CD1c-positive myeloid dendritic cell (primary cell): ENCODE data around the gene DIPK1B.
"Not testable (repeated sequence)": the region's sequence is repeated elsewhere in the genome, so short reads cannot be mapped to it uniquely, and the experiment has no call there.

Source experiments
- DNase-seq: peaks from one replicate; pipeline ENCODE4 v3.0.0-alpha.2; 2016; ENCODE audit errors: extremely low spot score

Gene DIPK1B

GRCh38 chr9:136754059-136754572 lies 41.7 kb downstream of the DIPK1B start:
- no peak for DNase-seq

DNA sequence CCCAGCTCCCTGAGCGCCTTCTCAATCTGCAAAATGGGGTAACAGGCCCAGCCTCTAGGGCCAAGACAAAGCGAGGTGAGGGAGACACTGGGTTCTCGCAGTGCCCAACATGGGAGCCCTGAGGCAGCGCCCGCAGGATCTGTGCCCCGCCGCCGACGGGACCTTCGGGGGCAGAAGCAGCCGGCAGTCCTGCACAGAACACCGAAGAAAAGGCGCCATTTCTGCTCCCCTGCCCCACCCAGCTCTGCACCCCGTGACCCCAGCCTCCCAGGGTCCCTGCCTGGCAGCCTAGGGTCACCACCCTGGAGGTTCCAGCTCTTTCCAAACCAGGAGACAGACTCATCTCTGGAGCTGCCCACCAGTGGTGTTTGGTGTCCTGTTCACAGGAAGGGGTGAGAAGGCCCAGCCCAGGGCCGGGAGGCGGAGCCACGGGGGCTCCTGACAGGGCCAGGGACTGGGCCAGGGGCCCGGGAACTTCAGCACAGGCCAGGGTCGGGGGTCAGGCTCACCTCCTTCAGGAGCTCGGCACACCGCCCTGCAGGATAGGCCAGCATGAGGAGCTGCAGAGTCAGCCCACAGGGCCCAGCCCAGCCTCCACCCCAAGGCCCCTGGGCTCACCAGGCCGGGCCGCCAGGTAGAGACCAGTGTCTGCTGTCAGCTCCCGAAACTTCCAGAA lies 42.4 kb downstream of the DIPK1B start:
- no peak for DNase-seq

GRCh38 chr9:136755302-136756133 lies 43.1 kb downstream of the DIPK1B start:
- not testable (repeated sequence) for DNase-seq

GRCh38 chr9:136756134-136756438 lies 43.7 kb downstream of the DIPK1B start:
- DNase-seq = no peak

GRCh38 chr9:136756836-136757235 lies 44.5 kb downstream of the DIPK1B start:
- no peak for DNase-seq

- DNase-seq = no peak
These were observed 45.0 kb downstream of the DIPK1B start for GRCh38 chr9:136757328-136757727.

DNA sequence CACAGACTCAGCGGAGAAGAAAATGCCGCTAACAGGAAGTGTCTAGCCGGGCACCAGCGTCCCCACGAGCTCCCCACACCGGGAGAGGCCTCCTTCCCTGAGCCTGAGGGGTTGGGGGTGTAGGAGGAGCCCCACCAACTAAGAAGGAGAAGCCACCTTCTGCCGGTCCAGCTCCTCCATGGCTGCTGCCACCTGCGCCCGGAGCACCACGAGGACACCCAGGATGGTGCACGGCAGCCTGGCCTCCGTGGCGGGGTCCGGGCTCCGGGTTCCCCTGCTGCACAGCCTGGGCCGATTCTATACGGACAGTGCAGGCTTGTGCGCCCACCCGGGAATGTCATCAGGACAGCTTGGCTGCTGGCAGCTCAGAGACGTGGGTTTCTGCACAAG lies 45.4 kb downstream of the DIPK1B start:
- no peak for DNase-seq

DNA sequence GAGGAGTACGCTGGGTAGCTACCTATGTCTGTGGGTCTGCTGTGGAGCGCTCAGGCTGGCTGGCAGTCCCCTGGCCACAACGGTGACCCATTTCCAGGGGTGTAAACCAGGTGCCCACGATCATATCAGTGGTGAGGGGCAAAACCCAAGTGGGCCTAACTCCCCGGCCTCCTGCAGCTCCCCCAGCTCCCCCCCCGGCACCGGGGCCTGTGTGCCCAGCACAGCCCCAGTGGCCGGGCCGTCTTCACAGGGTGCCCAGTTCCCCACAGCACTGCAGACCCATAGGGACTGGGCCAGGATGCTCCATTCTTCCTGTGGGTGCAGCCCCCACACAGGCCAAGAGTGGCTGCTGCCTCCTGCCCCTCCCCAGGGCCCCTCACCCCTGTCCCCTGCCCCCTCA lies 46.6 kb downstream of the DIPK1B start:
- DNase-seq = no peak

DNA sequence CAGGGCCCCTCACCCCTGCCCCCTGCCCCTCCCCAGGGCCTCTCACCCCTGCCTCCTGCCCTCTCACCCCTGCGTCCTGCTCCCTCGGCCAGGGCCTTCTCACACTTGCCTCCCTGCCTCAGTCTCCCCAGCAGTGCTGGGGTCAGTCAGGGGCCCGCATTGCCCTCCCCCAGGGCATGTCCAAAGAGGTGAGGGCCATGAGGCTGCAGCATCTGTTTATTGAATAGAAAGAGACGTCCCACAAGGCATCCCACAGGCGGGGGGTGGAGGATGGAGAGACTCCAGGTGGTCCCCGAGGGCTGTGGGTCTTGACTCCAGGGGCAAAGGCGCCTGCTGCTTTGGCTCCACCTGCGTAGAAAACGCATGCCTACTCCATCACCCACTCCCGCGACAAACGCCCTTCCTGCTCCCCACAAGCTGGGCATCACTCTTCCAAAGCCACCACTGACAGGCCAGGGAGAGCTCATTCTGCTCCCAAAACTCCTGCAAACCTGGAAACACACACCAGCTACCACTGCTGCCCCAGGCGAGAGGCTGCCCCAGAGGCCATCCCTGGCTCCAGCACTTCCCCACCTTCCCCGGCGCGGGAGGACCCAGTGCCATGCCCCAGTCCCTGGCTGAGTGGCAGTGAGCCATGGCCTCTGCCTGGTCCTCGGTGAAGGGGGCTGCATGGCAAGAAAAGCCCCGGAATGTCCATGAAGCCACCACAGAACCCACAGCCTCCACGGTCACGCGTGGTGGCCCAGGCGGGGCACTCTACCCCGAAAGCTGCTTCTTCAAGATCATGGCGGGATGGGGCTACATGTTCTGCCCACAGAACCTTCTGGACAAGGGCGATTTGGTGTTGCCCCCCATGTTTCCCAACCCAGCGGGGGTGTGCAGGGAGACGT lies 47.3 kb downstream of the DIPK1B start:
- DNase-seq = no peak

GRCh38 chr9:136760424-136760823 lies 48.1 kb downstream of the DIPK1B start:
- no peak for DNase-seq

DNA sequence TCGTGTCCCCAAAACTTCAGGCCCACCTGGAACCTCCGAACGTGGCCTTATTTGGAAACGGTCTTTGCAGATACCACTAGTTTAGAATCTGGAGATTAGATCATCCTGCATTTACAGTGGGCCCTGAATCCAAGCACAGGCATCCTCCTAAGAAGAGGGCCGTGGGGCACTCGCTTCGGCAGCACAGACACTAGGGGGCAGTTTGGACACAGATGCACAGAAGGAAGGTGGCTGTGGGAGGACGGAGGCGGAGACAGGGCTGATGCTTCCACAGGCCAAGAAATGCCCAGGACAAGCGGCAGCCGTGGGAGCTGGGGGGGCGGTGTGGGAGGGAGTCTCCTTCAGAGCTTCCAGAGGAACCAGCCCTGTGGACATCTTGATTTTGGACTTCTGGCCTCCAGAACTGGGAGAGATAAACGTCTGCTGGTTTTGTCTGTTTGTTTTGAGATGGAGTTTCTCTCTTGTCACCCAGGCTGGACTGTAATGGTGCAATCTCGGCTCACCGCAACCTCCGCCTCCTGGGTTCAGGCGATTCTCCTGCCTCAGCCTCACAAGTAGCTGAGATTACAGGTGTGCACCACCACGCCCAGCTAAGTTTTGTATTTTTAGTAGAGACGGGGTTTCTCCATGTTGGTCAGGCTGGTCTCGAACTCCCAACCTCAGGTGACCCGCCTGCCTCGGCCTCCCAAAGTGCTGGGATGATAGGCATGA lies 48.6 kb downstream of the DIPK1B start:
- DNase-seq = peak; percentile 42

- no peak for DNase-seq
These were observed 49.2 kb downstream of the DIPK1B start for GRCh38 chr9:136761545-136761981.

- DNase-seq = no peak
These were observed 49.9 kb downstream of the DIPK1B start for GRCh38 chr9:136762221-136762691.

DNA sequence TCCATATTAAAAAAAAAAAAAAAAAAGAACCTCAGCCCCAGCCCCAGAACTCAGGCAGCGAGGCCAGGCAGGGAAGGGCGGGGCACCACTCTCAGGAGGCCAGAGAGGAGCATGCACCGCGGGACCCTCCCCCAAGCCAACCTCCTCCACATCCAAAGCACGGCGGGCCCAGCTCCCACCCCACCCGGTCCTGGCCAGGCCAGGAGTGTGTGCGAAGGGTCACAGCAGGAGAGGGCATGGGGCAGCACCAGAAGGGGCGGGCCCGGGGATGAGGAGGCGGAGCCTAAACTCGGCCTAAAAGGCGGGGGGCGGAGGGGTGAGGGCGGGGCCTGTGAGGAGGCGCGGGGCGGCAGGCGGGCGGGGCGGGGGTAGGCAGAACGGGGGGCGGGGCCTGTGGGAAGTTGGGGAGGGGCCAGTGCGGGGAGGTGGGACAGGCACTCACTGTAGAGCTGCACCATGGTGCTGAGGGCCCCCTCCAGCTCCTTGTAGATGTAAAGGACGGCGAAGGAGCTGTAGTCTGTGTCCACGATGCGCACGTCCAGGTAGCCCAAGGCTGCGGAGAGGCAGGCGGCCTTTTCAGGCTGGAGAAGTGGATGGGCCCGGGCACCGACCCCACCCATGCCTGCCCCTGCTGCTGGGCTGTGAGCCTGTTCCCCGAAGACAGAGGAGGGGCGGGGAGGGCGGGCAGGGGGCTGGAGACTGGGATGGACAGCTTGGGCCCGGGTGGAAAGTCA lies 50.7 kb downstream of the DIPK1B start:
- DNase-seq = peak; percentile 11

- no peak for DNase-seq
These were observed 51.3 kb downstream of the DIPK1B start for GRCh38 chr9:136763649-136764035.

GRCh38 chr9:136764301-136764891 lies 52.0 kb downstream of the DIPK1B start, which contains the start of gene LCN15:
TSS of gene LCN15 (minus strand) at chr9:136764518. CDS start at chr9:136764488, 30 bp downstream.
- no peak for DNase-seq

DNA sequence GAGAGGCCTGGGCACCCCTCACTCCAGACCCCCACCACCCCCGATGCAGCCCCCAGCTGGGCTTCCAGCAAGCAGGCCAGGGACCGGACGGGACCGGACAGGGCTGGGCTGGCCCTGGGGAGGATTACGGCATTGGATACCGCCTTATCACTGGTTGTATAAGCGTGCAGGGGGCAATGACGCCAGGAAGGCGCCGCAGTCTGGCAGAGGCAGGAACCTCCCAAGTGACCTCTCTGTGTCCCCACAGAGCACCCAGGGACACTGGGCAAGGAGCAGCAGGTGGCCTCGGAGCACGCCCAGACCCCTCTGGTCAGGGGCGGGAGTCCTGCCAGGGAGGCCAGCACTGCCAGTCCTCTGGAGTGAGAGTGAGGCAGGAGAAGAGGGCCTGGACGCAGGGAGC lies 52.7 kb downstream of the DIPK1B start:
- DNase-seq = no peak

GRCh38 chr9:136765745-136766409 lies 53.5 kb downstream of the DIPK1B start:
- DNase-seq = not testable (repeated sequence)

DNA sequence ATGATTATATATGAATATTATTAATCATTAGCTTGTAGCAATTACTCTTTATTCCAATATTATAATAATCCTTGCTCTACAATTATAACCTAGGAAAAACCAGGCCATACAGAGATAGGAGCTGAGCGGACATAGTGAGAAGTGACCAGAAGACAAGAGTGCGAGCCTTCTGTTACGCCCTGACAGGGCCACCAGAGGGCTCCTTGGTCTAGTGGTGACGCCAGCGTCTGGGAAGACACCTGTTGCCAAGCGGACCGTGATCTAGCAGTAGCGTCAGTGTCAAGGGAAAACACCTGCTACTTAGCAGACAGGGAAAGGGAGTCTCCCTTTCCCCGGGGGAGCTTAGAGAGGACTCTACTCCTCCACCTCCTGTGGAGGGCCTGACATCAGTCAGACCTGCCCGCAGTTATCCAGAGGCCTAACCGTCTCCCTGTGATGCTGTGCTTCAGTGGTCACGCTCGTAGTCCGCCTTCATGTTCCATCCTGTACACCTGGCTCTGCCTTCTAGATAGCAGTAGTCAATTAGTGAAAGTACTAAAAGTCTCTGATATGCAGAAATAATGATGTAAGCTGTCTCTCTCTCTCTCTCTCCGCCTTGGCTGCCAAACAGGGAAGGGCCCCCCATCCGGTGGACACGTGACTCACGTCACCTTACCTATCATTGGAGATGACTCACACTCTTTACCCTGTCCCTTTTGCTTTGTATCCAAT lies 54.2 kb downstream of the DIPK1B start:
- peak; percentile 44 for DNase-seq
